Osteoblast (primary cell): ENCODE results near the gene FTL. TPM values are rescaled to one million over a fixed set of nuclear protein-coding genes. Genes with fewer than 3 reads are reported as not detected.
A peak's percentile ranks its signal among the peaks of the same experiment; 100 is the strongest.

ENCODE experiments used
- DNase-seq: peaks from one replicate; pipeline ENCODE4 v3.0.0; 2011; ENCODE audit warnings: low spot score, mixed read lengths; ENCODE audit not compliant: insufficient read length; ENCODE audit errors: missing footprints
- H2AFZ ChIP-seq: 2 replicates; pipeline ENCODE4 v1.6.0; 2011; ENCODE audit warnings: mild to moderate bottlenecking, low read length
- H3K27ac ChIP-seq: 2 replicates; pipeline ENCODE4 v1.5.1; 2011; ENCODE audit warnings: mild to moderate bottlenecking, low read depth, low read length, moderate library complexity
- H3K27me3 ChIP-seq: 2 replicates; pipeline ENCODE4 v1.6.0; 2012; ENCODE audit warnings: mild to moderate bottlenecking, control low read depth, inconsistent platforms, low read length, moderate library complexity; ENCODE audit not compliant: insufficient read depth
- H3K36me3 ChIP-seq: 2 replicates; pipeline ENCODE4 v1.5.1; 2011; ENCODE audit warnings: mild to moderate bottlenecking, low read length, control low read depth, moderate library complexity; ENCODE audit not compliant: insufficient read depth
- H3K4me1 ChIP-seq: 2 replicates; pipeline ENCODE4 v1.5.1; 2011; ENCODE audit warnings: mild to moderate bottlenecking, low read length, control low read depth, moderate library complexity; ENCODE audit not compliant: insufficient read depth
- H3K4me2 ChIP-seq: 2 replicates; pipeline ENCODE4 v1.6.0; 2011; ENCODE audit warnings: mild to moderate bottlenecking, low read length; ENCODE audit not compliant: insufficient read depth
- H3K4me3 ChIP-seq: fragments of 200-600 bp; sonication (generic); 3 replicates; pipeline ENCODE4 v1.5.1; 2012; ENCODE audit warnings: mild to moderate bottlenecking, low read length, inconsistent platforms; ENCODE audit not compliant: insufficient read depth
- H3K79me2 ChIP-seq: 2 replicates; pipeline ENCODE4 v1.6.0; 2012; ENCODE audit warnings: mild to moderate bottlenecking, low read length, control low read depth, inconsistent platforms; ENCODE audit not compliant: insufficient read depth
- H3K9me3 ChIP-seq: 2 replicates; pipeline ENCODE4 v1.5.1; 2011; ENCODE audit warnings: low read depth, low read length, control low read depth
- H4K20me1 ChIP-seq: 2 replicates; pipeline ENCODE4 v1.6.0; 2012; ENCODE audit warnings: mild to moderate bottlenecking, low read length, control low read depth; ENCODE audit not compliant: insufficient read depth
- total RNA-seq: library from RNA; depleted of rRNA; stranded (reverse); fragments of >200 nt; gene quantifications from 2 replicates; pipeline ENCODE4 v1.2.3, GENCODE V29; 2012
- TF ChIP-seq, protein P1 (sequence below): IDR thresholded peaks from 2 replicates; pipeline ENCODE4 v1.5.1; 2011; ENCODE audit warnings: mild to moderate bottlenecking, low read depth, low read length, moderate library complexity; ENCODE audit errors: extremely low read depth

The FTL gene
- total RNA-seq, 1 donor: 4,197 TPM

DNA sequence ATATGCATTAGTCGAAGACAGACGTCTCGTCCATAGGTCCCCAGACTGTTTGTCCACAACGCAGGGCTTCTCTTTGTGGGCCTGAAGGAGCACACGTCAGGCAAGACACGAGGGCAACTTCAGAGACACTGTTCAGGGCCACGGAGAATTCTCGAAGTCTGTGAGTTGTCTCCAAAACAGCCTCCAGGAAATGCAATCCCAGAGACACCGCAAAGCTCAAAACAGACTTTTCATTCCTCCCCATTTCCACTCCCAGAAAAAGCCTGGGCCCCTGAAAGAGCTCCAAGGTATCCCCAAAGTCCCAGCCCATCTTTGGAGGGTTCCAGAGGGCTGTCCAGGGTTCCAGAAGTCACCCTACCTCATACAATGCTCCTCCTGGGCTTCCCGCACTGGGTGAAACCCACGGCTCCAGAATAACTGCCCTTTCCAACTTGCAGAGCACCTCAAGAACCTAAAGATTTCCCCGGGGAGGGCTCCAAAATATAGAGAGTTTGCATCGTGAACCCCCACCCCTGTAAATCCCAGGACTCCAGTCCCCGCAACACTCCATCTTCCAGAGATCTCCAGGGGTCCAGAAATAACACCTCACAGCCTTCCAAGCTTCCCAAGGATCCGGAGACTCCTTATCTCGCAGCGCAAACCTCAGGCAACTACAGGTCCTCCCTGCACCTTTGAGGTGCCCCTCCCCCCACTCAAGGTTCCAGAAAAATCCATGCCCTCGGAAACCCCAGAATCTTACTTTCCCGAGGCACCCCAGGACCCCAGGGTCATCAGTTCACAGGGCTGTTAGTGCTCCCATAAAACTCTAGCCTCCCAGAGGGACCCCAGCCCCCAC, 687 bp upstream of the FTL start:
- DNase-seq: peak; percentile 92
- H3K4me3 ChIP-seq: peak overlapping the region; percentile 54

DNA sequence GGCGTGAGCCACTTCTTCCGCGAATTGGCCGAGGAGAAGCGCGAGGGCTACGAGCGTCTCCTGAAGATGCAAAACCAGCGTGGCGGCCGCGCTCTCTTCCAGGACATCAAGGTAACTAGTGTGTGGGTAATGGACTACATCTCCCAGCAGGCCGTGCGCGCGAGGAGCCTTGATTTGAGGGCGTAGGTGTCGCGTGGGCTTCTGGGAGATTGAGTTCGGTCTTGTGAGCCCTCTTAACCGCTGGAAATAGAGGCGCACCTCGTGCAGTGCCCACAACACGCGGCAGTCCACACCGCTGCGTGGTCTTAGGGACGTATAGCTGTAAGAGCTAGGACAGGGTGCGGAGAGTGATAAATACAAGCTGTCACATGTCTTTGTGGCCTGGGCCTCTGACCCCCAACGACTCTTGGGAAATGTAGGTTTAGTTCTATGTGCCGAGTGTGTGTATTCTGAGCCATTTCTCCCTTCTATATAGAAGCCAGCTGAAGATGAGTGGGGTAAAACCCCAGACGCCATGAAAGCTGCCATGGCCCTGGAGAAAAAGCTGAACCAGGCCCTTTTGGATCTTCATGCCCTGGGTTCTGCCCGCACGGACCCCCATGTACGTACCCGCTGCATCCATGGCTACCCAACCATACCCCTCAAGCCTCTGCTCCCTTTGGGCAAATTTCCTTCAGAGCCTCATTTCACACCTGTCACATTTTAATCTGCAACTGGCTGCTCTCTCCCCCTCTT, 864 bp downstream of the FTL start:
- Histone ChIP-seq H3K4me1 (peaks cover 36% of the 10 kb centered on the region), H3K4me2 (peak overlapping the region; percentile 87), H3K9me3 (no peaks in the 10 kb centered on the region), H4K20me1 (peaks cover 29% of the 10 kb centered on the region), H3K36me3 (peaks cover 26% of the 10 kb centered on the region), H3K79me2 (peaks cover 19% of the 10 kb centered on the region), H3K27ac (peak overlapping the region; percentile 88), H2AFZ (no peak overlapping the region), H3K27me3 (no peaks in the 10 kb centered on the region), H3K4me3 (peak overlapping the region; percentile 88)
- TF ChIP-seq, protein P1, sequence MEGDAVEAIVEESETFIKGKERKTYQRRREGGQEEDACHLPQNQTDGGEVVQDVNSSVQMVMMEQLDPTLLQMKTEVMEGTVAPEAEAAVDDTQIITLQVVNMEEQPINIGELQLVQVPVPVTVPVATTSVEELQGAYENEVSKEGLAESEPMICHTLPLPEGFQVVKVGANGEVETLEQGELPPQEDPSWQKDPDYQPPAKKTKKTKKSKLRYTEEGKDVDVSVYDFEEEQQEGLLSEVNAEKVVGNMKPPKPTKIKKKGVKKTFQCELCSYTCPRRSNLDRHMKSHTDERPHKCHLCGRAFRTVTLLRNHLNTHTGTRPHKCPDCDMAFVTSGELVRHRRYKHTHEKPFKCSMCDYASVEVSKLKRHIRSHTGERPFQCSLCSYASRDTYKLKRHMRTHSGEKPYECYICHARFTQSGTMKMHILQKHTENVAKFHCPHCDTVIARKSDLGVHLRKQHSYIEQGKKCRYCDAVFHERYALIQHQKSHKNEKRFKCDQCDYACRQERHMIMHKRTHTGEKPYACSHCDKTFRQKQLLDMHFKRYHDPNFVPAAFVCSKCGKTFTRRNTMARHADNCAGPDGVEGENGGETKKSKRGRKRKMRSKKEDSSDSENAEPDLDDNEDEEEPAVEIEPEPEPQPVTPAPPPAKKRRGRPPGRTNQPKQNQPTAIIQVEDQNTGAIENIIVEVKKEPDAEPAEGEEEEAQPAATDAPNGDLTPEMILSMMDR: no peak
- DNase-seq: peak; percentile 87

More for the DNA sequence above, 687 bp upstream of the FTL start:
- peak overlapping the region; percentile 91 for H3K27ac ChIP-seq
- H3K4me2 ChIP-seq: peak overlapping the region; percentile 61
- H3K79me2 ChIP-seq: peaks cover 19% of the 10 kb centered on the region
- H2AFZ ChIP-seq: peak overlapping the region; percentile 43
- no peaks in the 10 kb centered on the region for H3K9me3 ChIP-seq
- H4K20me1 ChIP-seq: peaks cover 29% of the 10 kb centered on the region
- H3K27me3 ChIP-seq: no peaks in the 10 kb centered on the region
- H3K4me1 ChIP-seq: peaks cover 36% of the 10 kb centered on the region
- TF ChIP-seq, protein P1: no peak
- peaks cover 20% of the 10 kb centered on the region for H3K36me3 ChIP-seq

DNA sequence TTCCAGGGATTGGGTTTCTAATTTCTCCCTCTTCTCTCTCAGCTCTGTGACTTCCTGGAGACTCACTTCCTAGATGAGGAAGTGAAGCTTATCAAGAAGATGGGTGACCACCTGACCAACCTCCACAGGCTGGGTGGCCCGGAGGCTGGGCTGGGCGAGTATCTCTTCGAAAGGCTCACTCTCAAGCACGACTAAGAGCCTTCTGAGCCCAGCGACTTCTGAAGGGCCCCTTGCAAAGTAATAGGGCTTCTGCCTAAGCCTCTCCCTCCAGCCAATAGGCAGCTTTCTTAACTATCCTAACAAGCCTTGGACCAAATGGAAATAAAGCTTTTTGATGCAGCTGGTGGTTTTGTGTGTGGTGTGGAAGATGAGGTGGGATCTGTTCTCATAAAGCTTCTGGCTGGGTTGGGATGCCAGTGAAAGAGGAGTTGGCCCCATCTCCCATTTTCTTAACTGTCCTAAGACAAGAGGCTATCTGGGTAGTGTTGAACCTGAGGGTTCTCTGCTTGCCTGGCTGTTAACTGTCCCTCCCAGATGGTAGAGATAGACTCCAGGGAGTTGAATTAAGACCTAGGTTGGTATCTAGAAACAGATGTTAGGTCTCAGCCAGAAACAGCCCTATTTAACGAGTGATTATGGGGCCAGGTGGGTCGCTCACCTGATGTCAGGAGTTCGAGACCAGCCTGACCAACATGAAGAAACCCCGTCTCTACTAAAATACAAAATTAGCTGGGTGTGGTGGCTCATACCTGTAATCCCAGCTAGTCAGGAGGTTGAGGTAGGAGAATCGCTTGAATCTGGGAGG, 1.6 kb downstream of the FTL start:
- H2AFZ ChIP-seq: no peak overlapping the region
- H3K79me2 ChIP-seq: peaks cover 19% of the 10 kb centered on the region
- peak overlapping the region; percentile 87 for H3K4me2 ChIP-seq
- H3K4me3 ChIP-seq: peak overlapping the region; percentile 88
- peak; percentile 15 for DNase-seq
- peaks cover 24% of the 10 kb centered on the region for H3K36me3 ChIP-seq
- no peaks in the 10 kb centered on the region for H3K27me3 ChIP-seq
- peak overlapping the region; percentile 88 for H3K27ac ChIP-seq
- no peaks in the 10 kb centered on the region for H3K9me3 ChIP-seq
- TF ChIP-seq, protein P1: no peak
- H4K20me1 ChIP-seq: peaks cover 29% of the 10 kb centered on the region
- H3K4me1 ChIP-seq: peaks cover 36% of the 10 kb centered on the region
